Measurements from ENCODE around the gene HCFC2.

- TF ChIP-seq EZH2 (IDR thresholded peaks at IDR 0.05; ENCODE audit: low read length): no peak
- TF ChIP-seq CTCF (optimal IDR thresholded peaks at IDR 0.05 in 1 of 3, IDR thresholded peaks at IDR 0.05 in 1 of 3, conservative IDR thresholded peaks at IDR 0.05 in 1 of 3; ENCODE audit: extremely low read depth in 1 of 3, insufficient read depth in 2 of 3, low read length in 3 of 3): no peak
Observed at GRCh38 chr12:104049903-104050356, 14.4 kb upstream of the HCFC2 start, which contains the start of gene GLT8D2.

All from keratinocyte (primary cell).